Ramos (cell line): ENCODE data around the gene NAT10.

Experiments
- in situ Hi-C: fragments of 300-500 bp; cut with MboI; formaldehyde crosslinking; loops from one replicate; pipeline ENCODE4 v1.14.3; 2022; ENCODE audit warnings: low sequenced_read_pairs; ENCODE audit not compliant: unreplicated experiment

NAT10 gene

GRCh38 chr11:34182921-34183685 is 77.7 kb downstream of the NAT10 start:
- in situ Hi-C loops: no loop called here

DNA sequence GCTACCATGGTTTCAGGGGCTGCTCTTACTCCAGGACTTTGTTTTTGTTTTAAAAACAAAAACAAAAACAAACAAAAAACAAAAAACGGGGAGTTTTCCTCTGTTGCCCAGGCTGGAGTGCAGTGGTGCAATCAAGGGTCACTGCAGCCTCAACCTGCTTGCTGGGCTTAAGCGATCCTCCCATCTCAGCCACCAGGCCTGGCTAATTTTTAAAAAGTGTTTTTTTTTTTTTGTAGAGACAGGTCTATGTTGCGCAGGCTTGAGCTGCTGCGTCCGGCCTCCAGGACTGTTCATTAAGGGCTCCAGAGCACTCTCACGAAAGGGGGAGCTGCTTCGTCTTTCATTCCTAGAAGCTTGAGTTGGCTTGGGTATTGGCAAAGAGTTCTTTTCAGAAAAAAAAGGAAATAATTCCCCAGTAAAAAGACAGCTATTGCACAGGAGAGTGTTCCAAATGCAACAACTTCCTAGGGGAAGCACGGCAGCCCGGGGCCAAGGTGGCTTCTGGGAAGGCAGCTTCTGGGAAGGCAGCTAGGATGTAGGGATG is 78.5 kb downstream of the NAT10 start:
- in situ Hi-C loops: no loop called here

DNA sequence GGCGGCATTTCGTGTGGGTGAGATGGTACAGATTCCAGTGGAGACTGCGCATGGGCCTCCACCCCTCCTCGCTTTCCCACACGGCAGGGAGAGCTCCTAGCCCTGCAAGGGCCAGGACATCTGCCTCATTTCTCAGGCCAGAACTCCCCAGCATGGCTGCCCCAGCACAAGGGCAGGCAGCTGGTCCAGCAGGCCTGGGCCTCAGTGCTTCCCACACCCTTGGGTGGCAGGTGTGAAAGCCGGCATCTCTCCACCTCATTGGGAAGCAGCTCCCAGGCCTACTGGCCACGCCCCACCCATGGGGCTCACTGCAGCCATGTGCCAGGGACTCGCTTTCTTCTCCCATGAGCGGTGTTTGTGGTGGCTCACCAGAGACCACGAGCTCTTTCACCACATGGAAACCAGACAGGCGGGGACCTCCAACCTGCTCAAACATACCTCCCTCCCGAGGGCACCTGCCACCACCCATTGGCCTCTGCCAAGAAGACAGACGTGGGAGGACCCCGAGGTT is 79.1 kb downstream of the NAT10 start:
- in situ Hi-C loops: no loop called here

- in situ Hi-C loops: no loop called here
Measured at GRCh38 chr11:34185926-34186841, 80.8 kb downstream of the NAT10 start.

DNA sequence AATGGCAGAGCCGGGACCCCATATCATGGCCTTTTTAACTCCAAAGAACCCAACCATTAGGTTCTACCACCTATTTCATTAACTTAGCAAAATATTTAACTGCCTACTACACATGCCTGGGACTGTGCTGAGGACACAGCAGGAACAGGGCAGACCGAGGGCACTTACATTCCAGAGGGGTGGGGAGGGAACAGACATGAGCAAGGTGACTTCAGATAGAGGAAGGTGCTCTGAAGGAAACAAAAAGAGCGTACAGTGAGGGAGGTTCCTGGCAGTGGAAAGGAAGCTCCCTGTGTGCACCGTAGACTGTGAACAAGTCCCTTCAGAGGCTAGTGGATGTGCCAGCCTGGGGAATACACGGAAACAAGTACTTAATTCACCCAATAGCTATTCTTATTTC is 82.8 kb downstream of the NAT10 start:
- in situ Hi-C loops: no loop called here

GRCh38 chr11:34189191-34189590 is 83.8 kb downstream of the NAT10 start:
- in situ Hi-C loops: no loop called here

DNA sequence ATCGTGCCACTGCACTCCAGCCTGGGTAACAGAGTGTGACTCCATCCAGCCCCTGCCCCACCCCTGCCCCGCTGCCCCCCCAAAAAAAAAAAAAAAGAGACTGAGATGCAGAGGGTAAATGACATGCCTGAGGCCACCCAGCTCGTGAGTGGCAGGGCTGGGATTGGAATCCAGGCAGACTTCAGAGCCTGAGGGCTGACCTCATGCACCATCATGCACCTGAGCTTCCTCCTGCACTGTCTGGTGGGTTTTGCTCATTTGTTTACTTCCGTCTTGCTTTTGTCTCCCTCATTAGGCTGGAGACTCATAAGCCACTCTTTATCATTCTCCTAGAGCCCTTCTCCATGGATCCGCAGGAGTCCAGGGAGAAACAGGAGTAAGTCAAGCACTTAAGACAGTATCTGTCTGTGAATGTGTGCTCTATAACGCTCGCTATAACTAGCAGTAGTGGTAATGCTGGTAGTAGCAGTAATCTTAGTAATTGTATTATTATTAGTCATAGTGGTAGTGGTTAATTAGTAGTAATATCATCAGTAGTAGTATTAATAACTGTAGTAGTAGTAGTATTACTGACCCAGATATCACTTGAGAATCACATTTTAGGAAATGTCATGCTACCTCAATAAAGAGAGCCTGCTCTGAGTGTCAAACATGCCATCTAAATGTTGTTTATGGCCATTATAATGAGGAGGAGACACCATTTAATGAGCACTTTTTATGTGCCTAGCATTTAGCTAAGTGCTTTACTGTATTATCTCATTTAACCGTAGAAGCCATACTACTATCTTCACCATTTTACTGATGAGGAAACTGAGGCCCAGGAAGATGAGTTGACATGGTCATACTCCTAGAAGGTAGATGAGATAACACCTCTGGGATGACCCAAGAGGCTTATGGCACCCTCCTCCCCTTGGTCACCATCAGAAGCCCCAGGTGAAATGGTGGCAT is 85.0 kb downstream of the NAT10 start:
- in situ Hi-C loops: no loop called here

- in situ Hi-C loops: no loop called here
Measured at GRCh38 chr11:34191578-34191977, 86.1 kb downstream of the NAT10 start.

DNA sequence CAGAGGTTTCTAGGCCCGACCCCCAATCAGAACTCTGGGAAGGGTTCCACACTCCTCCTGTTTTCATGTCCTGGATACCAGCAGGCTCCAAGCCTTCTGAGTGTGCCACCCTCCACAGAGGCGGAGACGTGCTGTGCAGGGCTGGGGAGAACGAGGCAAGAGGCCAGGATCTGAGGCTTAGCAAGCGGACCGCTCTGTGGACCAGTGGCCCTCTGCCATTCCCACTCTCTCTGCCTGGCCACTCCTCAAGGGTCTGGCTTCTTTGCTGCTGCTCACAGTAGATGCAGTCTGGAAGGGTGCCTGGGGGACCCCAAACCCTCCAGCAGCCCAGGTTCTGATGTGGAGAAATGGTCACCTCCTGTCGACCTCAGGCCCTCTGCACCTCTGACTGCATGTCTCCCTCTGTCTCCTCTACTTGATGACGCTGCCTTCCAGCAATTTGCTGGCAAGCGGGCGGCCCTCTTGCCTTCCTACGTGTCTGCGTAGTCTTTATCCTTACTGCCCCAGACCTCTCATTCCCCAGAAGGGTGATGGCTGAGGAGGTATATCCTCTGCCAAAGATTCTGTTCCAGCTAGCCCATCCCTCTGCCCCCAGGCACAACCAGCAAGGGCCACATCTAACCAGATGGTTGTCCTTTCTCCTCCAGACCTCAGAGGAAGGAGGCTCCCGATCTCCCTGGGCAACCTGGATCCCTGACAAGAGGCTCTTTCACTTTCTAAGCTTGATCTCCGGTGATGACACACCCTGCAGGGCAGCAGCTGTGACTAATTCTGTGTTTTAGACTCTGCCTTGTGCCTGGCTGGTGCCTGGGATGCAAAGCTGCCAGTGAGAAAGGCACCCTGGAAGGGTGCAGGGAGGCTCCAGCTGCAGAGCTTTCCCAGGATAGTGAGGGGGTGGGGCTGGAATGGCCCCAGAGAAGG is 87.3 kb downstream of the NAT10 start:
- in situ Hi-C loops: no loop called here

- in situ Hi-C loops: no loop called here
Measured at GRCh38 chr11:34194576-34195335, 89.3 kb downstream of the NAT10 start.
